HUDEP-2 (cell line): ENCODE data around the gene SPN.
"Not testable (repeated sequence)": the region's sequence is repeated elsewhere in the genome, so short reads cannot be mapped to it uniquely, and the experiment has no call there.

Experiments
- DNase-seq, 76 experiments: peaks; one replicate each; lab custom pipeline; 2025; ENCODE audit not compliant: unreplicated experiment in 76 of 76; lab: John Stamatoyannopoulos, UW

Gene SPN

GRCh38 chr16:29644973-29645693 is 17.9 kb upstream of the SPN start:
- DNase-seq: no peak

GRCh38 chr16:29645694-29646187 is 17.3 kb upstream of the SPN start:
- peak in 29 of 76 experiments; percentile 11 to 78 (median 37) for DNase-seq

GRCh38 chr16:29646947-29647346 is 16.1 kb upstream of the SPN start:
- DNase-seq: no peak

- DNase-seq: no peak
Observed at GRCh38 chr16:29649588-29650494, 13.2 kb upstream of the SPN start.

GRCh38 chr16:29650771-29651170 is 12.3 kb upstream of the SPN start:
- no peak for DNase-seq

GRCh38 chr16:29651774-29652349 is 11.2 kb upstream of the SPN start:
- peak in 1 of 76 experiments; percentile 42 for DNase-seq

GRCh38 chr16:29653471-29653870 is 9.6 kb upstream of the SPN start:
- no peak for DNase-seq

GRCh38 chr16:29653890-29654289 is 9.2 kb upstream of the SPN start:
- not testable (repeated sequence) for DNase-seq

GRCh38 chr16:29656688-29657523 is 6.1 kb upstream of the SPN start:
- peak in 2 of 76 experiments; percentile 13 to 21 for DNase-seq

GRCh38 chr16:29658705-29659104 is 4.3 kb upstream of the SPN start:
- no peak for DNase-seq

- DNase-seq: peak in 3 of 76 experiments; percentile 26 to 57 (median 46)
Observed at GRCh38 chr16:29662000-29662728, 883 bp upstream of the SPN start.

- DNase-seq: peak in 49 of 76 experiments; percentile 28 to 87 (median 55)
Observed at GRCh38 chr16:29662729-29663015, 375 bp upstream of the SPN start.

- DNase-seq: peak in 4 of 76 experiments; percentile 62 to 86 (median 72)
Observed at GRCh38 chr16:29663807-29664090, 702 bp downstream of the SPN start.

- DNase-seq: peak in 54 of 76 experiments; percentile 15 to 76 (median 48)
Observed at GRCh38 chr16:29664091-29664921, 1.3 kb downstream of the SPN start.

- peak in 29 of 76 experiments; percentile 16 to 54 (median 29) for DNase-seq
Observed at GRCh38 chr16:29665294-29666077, 2.4 kb downstream of the SPN start.

- not testable (repeated sequence) for DNase-seq
Observed at GRCh38 chr16:29667322-29667610, 4.2 kb downstream of the SPN start.

- DNase-seq: no peak
Observed at GRCh38 chr16:29667755-29668154, 4.7 kb downstream of the SPN start.

- no peak for DNase-seq
Observed at GRCh38 chr16:29668267-29668666, 5.2 kb downstream of the SPN start.
